Breast epithelium (tissue), 4 donors: Measurements from ENCODE around the gene ZNF408. TPM values are rescaled to one million over a fixed set of nuclear protein-coding genes. Genes with fewer than 3 reads are reported as not detected.

Source experiments
- DNase-seq, 2 donors: peaks; one replicate each; pipeline ENCODE4 v3.0.0-alpha.2; 2019; ENCODE audit warnings: low spot score in 2 of 2
- H3K27ac ChIP-seq, 2 donors: fragments of 200-600 bp; sonication (generic) in 1 of 2; one replicate each; pipeline ENCODE4 v1.5.1; 2016 to 2019; ENCODE audit warnings: mild to moderate bottlenecking in 1 of 2
- H3K27me3 ChIP-seq, 2 donors: fragments of 200-600 bp; sonication (generic) in 1 of 2; one replicate each; pipeline versions ENCODE4 v1.5.1 to v1.6.0; 2017 to 2019; ENCODE audit warnings: control low read depth in 1 of 2, mild to moderate bottlenecking in 1 of 2
- H3K36me3 ChIP-seq: fragments of 200-600 bp; one replicate; pipeline ENCODE4 v1.5.1; 2019
- H3K4me1 ChIP-seq, 2 donors: fragments of 200-600 bp; sonication (generic); one replicate each; pipeline ENCODE4 v1.5.1; 2016 to 2019; ENCODE audit warnings: control low read depth in 1 of 2
- H3K4me3 ChIP-seq, 3 donors: fragments of 200-600 bp; sonication (generic); 1 replicate in 2 of 3; 2 replicates in 1 of 3; pipeline ENCODE4 v1.5.1; 2016 to 2019; ENCODE audit warnings: mild to moderate bottlenecking in 3 of 3, moderate library complexity in 2 of 3
- H3K9me3 ChIP-seq, 2 donors: fragments of 200-600 bp; sonication (generic) in 1 of 2; one replicate each; pipeline ENCODE4 v1.5.1; 2016 to 2019; ENCODE audit warnings: control low read depth in 1 of 2
- CTCF ChIP-seq, 3 donors: fragments of 450-650 bp; IDR thresholded peaks; one replicate each; pipeline ENCODE4 v1.5.1; 2016 to 2017; ENCODE audit warnings: antibody characterized with exemption in 3 of 3, mild to moderate bottlenecking in 3 of 3, moderate library complexity in 3 of 3
- POLR2A ChIP-seq: fragments of 450-650 bp; IDR thresholded peaks from one replicate; pipeline ENCODE4 v1.6.1; 2016; ENCODE audit warnings: antibody characterized with exemption, mild to moderate bottlenecking, moderate library complexity
- POLR2AphosphoS5 ChIP-seq, 3 donors: sonication (generic); formaldehyde crosslinking; IDR thresholded peaks; one replicate each; pipeline ENCODE4 v1.6.1; 2017; ENCODE audit warnings: antibody characterized with exemption in 3 of 3
- intact Hi-C: fragments of 100-400 bp; cut with DNase I; formaldehyde crosslinking; loops from one replicate; pipeline ENCODE4 v1.15.1; 2023; ENCODE audit warnings: low total_unique reads
- total RNA-seq, 3 donors: library from RNA; depleted of rRNA; stranded (reverse); fragments of >200 nt; gene quantifications; one replicate each; pipeline ENCODE4 v1.1.0, GENCODE V29; 2016

ZNF408 gene
- total RNA-seq, 3 donors from 2014 or later, result 6.4 to 8.0 (median 7.5) TPM

GRCh38 chr11:46718155-46719019, 17.6 kb downstream of the ZNF408 start:
- Histone ChIP-seq H3K9me3 (no peaks in the 10 kb centered on the region), H3K36me3 (no peaks in the 10 kb centered on the region), H3K27ac (no peak overlapping the region), H3K27me3 (no peaks in the 10 kb centered on the region), H3K4me3 (no peak overlapping the region), H3K4me1 (no peaks in the 10 kb centered on the region)
- no peak for TF ChIP-seq POLR2A
- TF ChIP-seq CTCF (IDR thresholded peaks at IDR 0.05), result no peak
- TF ChIP-seq POLR2AphosphoS5 (IDR thresholded peaks at IDR 0.05), result no peak
- intact Hi-C loops, result no loop called here
- no peak for DNase-seq

- TF ChIP-seq POLR2A, result no peak
- TF ChIP-seq POLR2AphosphoS5 (IDR thresholded peaks at IDR 0.05), result no peak
- TF ChIP-seq CTCF (IDR thresholded peaks at IDR 0.05), result no peak
- Histone ChIP-seq H3K27ac (no peak within 1 kb of the TSS), H3K36me3 (no peaks in the 10 kb centered on the region), H3K4me3 (no peak within 1 kb of the TSS), H3K4me1 (no peaks in the 10 kb centered on the region), H3K27me3 (no peaks in the 10 kb centered on the region), H3K9me3 (no peaks in the 10 kb centered on the region)
- DNase-seq, result no peak
- intact Hi-C loops, result no loop called here
Measured at GRCh38 chr11:46719048-46719542, 18.3 kb downstream of the ZNF408 start, which contains the start of gene F2. Gene F2, plus strand, starts transcription at chr11:46719213. Its CDS starts 23 bp downstream, at chr11:46719236.

GRCh38 chr11:46719543-46720218, 18.9 kb downstream of the ZNF408 start:
- Histone ChIP-seq H3K36me3 (no peaks in the 10 kb centered on the region), H3K4me3 (no peak overlapping the region), H3K27ac (no peak overlapping the region), H3K27me3 (no peaks in the 10 kb centered on the region), H3K9me3 (no peaks in the 10 kb centered on the region), H3K4me1 (no peaks in the 10 kb centered on the region)
- TF ChIP-seq POLR2A (no peak), POLR2AphosphoS5 (IDR thresholded peaks at IDR 0.05) (no peak), CTCF (IDR thresholded peaks at IDR 0.05) (no peak)
- no peak for DNase-seq
- intact Hi-C loops, result no loop called here

DNA sequence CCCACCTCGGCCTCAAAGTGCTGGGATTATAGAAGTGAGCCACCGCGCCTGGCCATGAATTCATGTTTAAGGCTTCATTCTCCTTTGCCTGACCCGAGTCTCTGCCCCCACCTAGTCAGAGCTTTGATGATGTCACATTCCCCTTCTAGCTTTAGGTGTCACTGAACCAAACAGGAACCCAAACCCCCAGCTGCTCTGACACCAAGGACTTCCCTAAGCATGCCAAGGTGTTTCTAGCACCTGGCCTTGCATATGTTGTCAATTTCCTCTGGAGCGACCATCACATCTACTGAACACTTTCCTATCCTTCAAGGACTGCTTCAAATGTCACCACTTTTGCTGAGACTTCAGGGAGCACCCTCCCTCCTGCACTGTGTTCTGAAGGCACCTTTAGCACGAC, 20.5 kb downstream of the ZNF408 start:
- intact Hi-C loops, result no loop called here
- H3K4me1 ChIP-seq, result no peaks in the 10 kb centered on the region
- H3K4me3 ChIP-seq, result no peak overlapping the region
- TF ChIP-seq CTCF (IDR thresholded peaks at IDR 0.05), result no peak
- TF ChIP-seq POLR2A, result no peak
- TF ChIP-seq POLR2AphosphoS5 (IDR thresholded peaks at IDR 0.05), result no peak
- H3K36me3 ChIP-seq, result no peaks in the 10 kb centered on the region
- DNase-seq, result no peak
- no peaks in the 10 kb centered on the region for H3K27me3 ChIP-seq
- no peak overlapping the region for H3K27ac ChIP-seq
- H3K9me3 ChIP-seq, result no peaks in the 10 kb centered on the region
